GM12878 (cell line): ENCODE measurements around the gene IGF2BP2. TPM values are rescaled to one million over a fixed set of nuclear protein-coding genes. Genes with fewer than 3 reads are reported as not detected.

Experiments used
- ATAC-seq: fragments of 200-7000 bp; cut with Tn5 transposase; 3 replicates; pipeline ENCODE4 v1.9.1; 2020; ENCODE audit warnings: mild to moderate bottlenecking, moderate library complexity
- BruUV-seq: library from RNA; stranded (reverse); fragments of 400-500 nt; replicated peaks from 2 replicates; lab custom pipeline; 2021; lab: Mats Ljungman, UMichigan
- CTCF ChIA-PET: fragments of 300-600 bp; sonication (Branson Sonifier 250); formaldehyde crosslinking; extraction: SDS; loops from one replicate; lab custom pipeline; 2021; ENCODE audit warnings: inconsistent platforms; lab: Yijun Ruan, JAX
- POLR2A ChIA-PET: fragments of 350-600 bp; formaldehyde crosslinking; extraction: SDS; loops from one replicate; lab custom pipeline; 2021; ENCODE audit warnings: inconsistent platforms; lab: Charles Lee
- RAD21 ChIA-PET: fragments of 300-600 bp; sonication (Branson Sonifier 250); formaldehyde crosslinking; loops from one replicate; lab custom pipeline; 2023; ENCODE audit warnings: antibody characterized with exemption; ENCODE audit not compliant: unreplicated experiment; lab: Charles Lee
- SMC1A ChIA-PET: fragments of 300-600 bp; sonication (Branson Sonifier 250); formaldehyde crosslinking; loops from one replicate; lab custom pipeline; 2023; ENCODE audit not compliant: unreplicated experiment, uncharacterized antibody; lab: Charles Lee
- DNase-seq: peaks from one replicate; pipeline ENCODE4 v3.0.0-alpha.2; 2011; ENCODE audit warnings: low read depth, low spot score
- FAIRE-seq: peaks from 3 replicates; lab custom pipeline; 2011; peaks lifted over from hg19 to GRCh38; lab: Jason Lieb, UNC
- H2AFZ ChIP-seq: 2 replicates; pipeline ENCODE4 v1.6.0; 2011; ENCODE audit warnings: low read depth, low read length, control low read depth; ENCODE audit not compliant: control insufficient read depth
- H3K27ac ChIP-seq: 2 replicates; pipeline ENCODE4 v1.5.1; 2011; ENCODE audit warnings: control low read depth; ENCODE audit not compliant: control insufficient read depth, insufficient read depth
- H3K27me3 ChIP-seq, 2 experiments: replicated peaks in 1 of 2; 2 replicates each; pipeline versions ENCODE4 v1.6.0 to v1.6.1; 2011; ENCODE audit warnings: low read length in 1 of 2; ENCODE audit not compliant: control insufficient read depth in 2 of 2, insufficient read depth in 2 of 2
- H3K36me3 ChIP-seq, 2 experiments: 2 replicates each; pipeline ENCODE4 v1.5.1; 2011; ENCODE audit warnings: low read length in 1 of 2; ENCODE audit not compliant: control insufficient read depth in 2 of 2, insufficient read depth in 2 of 2
- H3K4me1 ChIP-seq: 2 replicates; pipeline ENCODE4 v1.6.1; 2011; ENCODE audit warnings: mild to moderate bottlenecking, low read length, moderate library complexity, mixed read lengths; ENCODE audit not compliant: control insufficient read depth, insufficient read depth
- H3K4me2 ChIP-seq: 2 replicates; pipeline ENCODE4 v1.6.0; 2011; ENCODE audit warnings: control low read depth; ENCODE audit not compliant: control insufficient read depth, insufficient read depth
- H3K4me3 ChIP-seq: fragments of 200-600 bp; sonication (generic); 2 replicates; pipeline ENCODE4 v1.5.1; 2016
- H3K79me2 ChIP-seq: 2 replicates; pipeline ENCODE4 v1.6.0; 2011; ENCODE audit warnings: low read length; ENCODE audit not compliant: control insufficient read depth, insufficient read depth
- H3K9ac ChIP-seq: 2 replicates; pipeline ENCODE4 v1.8.0; 2011; ENCODE audit warnings: low read length, control low read depth, mixed read lengths; ENCODE audit not compliant: control insufficient read depth, insufficient read depth
- H3K9me3 ChIP-seq: replicated peaks from 3 replicates; pipeline ENCODE4 v1.5.1; 2011; ENCODE audit warnings: mild to moderate bottlenecking, low read length; ENCODE audit not compliant: control insufficient read depth, insufficient read depth
- H4K20me1 ChIP-seq: 2 replicates; pipeline ENCODE4 v1.6.0; 2011; ENCODE audit not compliant: control insufficient read depth, insufficient read depth
- CEBPZ ChIP-seq: fragments of 150-350 bp; IDR thresholded peaks from 2 replicates; pipeline ENCODE4 v1.6.1; 2016; ENCODE audit warnings: low read depth, low read length
- GABPA ChIP-seq: IDR thresholded peaks from 2 replicates; pipeline ENCODE4 v1.6.1; 2014; ENCODE audit warnings: antibody characterized with exemption, low read depth, mild to moderate bottlenecking, inconsistent platforms
- SP1 ChIP-seq: IDR thresholded peaks from one replicate; pipeline ENCODE4 v1.6.1; 2011; ENCODE audit warnings: low read depth, low read length
- TARDBP ChIP-seq: IDR thresholded peaks from 2 replicates; pipeline ENCODE4 v1.6.1; 2016; ENCODE audit warnings: borderline replicate concordance
- ZNF687 ChIP-seq: fragments of 450-650 bp; IDR thresholded peaks from 2 replicates; pipeline ENCODE4 v1.6.1; 2017; ENCODE audit warnings: mild to moderate bottlenecking, moderate library complexity
- WGBS: methylation state at CpG from one replicate; pipeline ENCODE4 v1.1.6; 2016; ENCODE audit warnings: low lambda C conversion rate; ENCODE audit not compliant: insufficient replicate concordance, insufficient coverage; ENCODE audit errors: missing lambda C conversion rate; 5-methylcytosine and 5-hydroxymethylcytosine counted together
- in situ Hi-C: fragments of 300-500 bp; cut with MboI; formaldehyde crosslinking; loops from 9 replicates; pipeline ENCODE4 v1.14.3; 2018; ENCODE audit warnings: mixed read lengths
- intact Hi-C: fragments of 100-400 bp; cut with micrococcal nuclease; formaldehyde crosslinking; loops from one replicate; pipeline ENCODE4 v1.14.2; 2022; ENCODE audit not compliant: unreplicated experiment
- polyA plus RNA-seq, 11 experiments: library from polyadenylated mRNA; depleted of rRNA in 4 of 11; unstranded in 6 of 11; stranded (reverse) in 5 of 11; fragments of >200 nt; fragmentation: Nextera tagmentation in 4 of 11; fragmentation: Illumina TruSeq in 1 of 11; extraction: Ambion mirVana in 4 of 11; extraction: Trizol in 1 of 11; gene quantifications; 1 replicate in 1 of 11; 2 replicates in 10 of 11; pipeline versions ENCODE4 v1.2.1 to v1.2.3, GENCODE V29; 2011 to 2016; ENCODE audit warnings: inconsistent platforms in 2 of 11, missing spikeins in 2 of 11, low read depth in 1 of 11
- total RNA-seq, 4 experiments: library from RNA; depleted of rRNA in 3 of 4; stranded (reverse); fragments of >200 nt in 3 of 4; fragmentation: Illumina TruSeq in 1 of 4; extraction: Trizol in 1 of 4; gene quantifications; 2 replicates each; pipeline versions ENCODE4 v1.2.1 to v1.2.3, GENCODE V29; 2013 to 2021
- TF ChIP-seq, protein P1 (sequence below): IDR thresholded peaks from 2 replicates; pipeline ENCODE4 v1.6.1; 2012; ENCODE audit warnings: mild to moderate bottlenecking, low read depth, low read length
- TF ChIP-seq, protein P2 (sequence below): fragments of 450-650 bp; IDR thresholded peaks from 2 replicates; pipeline ENCODE4 v1.6.1; 2017; ENCODE audit warnings: antibody characterized with exemption, mild to moderate bottlenecking, moderate library complexity

Gene IGF2BP2
- total and polyA plus RNA-seq, 10 of the 15 experiments (the other 5 are each of a cell fraction or from before 2014, with no cell fraction given): 0.25 to 0.72 TPM; not detected in 8

DNA sequence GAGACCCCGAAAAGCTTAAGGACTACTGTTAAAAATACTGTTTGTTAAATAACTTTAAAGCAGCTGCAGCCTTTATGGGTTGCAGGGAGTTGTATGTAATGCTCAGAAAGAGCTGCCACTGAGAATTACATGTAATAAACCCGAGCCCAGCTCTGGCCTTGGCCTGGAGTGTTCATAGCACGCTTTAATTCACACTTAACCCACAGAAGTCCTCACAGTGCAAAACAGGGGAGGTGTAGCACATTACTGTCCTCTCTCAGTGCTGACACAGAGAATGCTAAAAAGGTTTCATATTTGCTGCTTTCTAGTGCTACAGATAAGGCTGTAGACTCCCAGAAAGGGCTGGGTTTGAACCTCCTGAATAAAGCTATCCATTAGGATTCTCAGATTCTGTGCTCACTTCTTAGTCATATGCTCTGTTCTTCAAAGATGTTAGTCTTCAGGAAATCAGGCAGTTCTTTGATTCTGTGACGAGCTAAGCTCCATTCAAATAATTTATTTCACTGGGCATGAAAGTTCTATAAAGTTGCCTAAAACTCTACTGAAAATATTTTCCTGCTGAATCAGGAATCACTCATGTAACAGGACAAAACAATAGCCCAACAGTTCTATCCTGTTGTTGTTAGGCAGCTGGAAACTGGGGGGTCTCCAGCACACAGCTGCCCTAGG is 130.7 kb downstream of the IGF2BP2 start (continued):
- TF ChIP-seq, protein P1, sequence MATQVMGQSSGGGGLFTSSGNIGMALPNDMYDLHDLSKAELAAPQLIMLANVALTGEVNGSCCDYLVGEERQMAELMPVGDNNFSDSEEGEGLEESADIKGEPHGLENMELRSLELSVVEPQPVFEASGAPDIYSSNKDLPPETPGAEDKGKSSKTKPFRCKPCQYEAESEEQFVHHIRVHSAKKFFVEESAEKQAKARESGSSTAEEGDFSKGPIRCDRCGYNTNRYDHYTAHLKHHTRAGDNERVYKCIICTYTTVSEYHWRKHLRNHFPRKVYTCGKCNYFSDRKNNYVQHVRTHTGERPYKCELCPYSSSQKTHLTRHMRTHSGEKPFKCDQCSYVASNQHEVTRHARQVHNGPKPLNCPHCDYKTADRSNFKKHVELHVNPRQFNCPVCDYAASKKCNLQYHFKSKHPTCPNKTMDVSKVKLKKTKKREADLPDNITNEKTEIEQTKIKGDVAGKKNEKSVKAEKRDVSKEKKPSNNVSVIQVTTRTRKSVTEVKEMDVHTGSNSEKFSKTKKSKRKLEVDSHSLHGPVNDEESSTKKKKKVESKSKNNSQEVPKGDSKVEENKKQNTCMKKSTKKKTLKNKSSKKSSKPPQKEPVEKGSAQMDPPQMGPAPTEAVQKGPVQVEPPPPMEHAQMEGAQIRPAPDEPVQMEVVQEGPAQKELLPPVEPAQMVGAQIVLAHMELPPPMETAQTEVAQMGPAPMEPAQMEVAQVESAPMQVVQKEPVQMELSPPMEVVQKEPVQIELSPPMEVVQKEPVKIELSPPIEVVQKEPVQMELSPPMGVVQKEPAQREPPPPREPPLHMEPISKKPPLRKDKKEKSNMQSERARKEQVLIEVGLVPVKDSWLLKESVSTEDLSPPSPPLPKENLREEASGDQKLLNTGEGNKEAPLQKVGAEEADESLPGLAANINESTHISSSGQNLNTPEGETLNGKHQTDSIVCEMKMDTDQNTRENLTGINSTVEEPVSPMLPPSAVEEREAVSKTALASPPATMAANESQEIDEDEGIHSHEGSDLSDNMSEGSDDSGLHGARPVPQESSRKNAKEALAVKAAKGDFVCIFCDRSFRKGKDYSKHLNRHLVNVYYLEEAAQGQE: no peak
- TF ChIP-seq SP1 (no peak), TARDBP (no peak), GABPA (no peak)

DNA sequence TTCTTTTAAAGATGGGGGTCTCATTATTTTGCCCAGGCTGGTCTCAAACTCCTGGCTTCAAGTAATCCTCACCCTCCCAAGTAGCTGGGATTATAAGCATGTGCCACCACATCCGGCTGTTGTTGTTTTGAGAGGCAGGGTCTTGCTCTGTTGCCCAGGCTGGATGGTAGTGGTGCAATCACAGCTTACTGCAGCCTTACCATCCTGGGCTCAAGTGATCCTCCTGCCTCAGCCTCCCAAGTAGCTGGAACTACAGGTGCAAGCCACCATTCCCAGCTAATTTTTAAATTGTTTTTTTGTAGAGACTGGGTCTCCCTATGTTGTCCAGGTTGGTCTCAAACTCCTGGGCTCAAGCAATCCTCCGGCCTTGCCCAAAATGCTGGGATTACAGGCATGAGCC is 133.2 kb downstream of the IGF2BP2 start:
- no peak overlapping the region for H3K4me2 ChIP-seq
- intact Hi-C loops (no loop called here), in situ Hi-C loops (no loop called here)
- no peaks in the 10 kb centered on the region for H4K20me1 ChIP-seq
- BruUV-seq: no TSS peak
- no peaks in the 10 kb centered on the region for H3K36me3 ChIP-seq
- H2AFZ ChIP-seq: no peak overlapping the region
- 67% methylated on average over 2 of the region's 2 CpGs for WGBS
- no peak overlapping the region for H3K27ac ChIP-seq
- H3K79me2 ChIP-seq: no peaks in the 10 kb centered on the region
- H3K4me1 ChIP-seq: no peaks in the 10 kb centered on the region
- RAD21 ChIA-PET: no interaction called here
- CTCF ChIA-PET: interaction anchor here (1.0 to 1.5 kb wide), 2 partner anchors 14 to 31 kb away, joined by 3 to 5 read pairs; no protein-coding TSS in a partner anchor
- peaks cover 0 to 5% of the 10 kb centered on the region in 2 experiments; a peak in 2 of 4 replicates for H3K27me3 ChIP-seq
- no peak for FAIRE-seq
- no peak for ATAC-seq
- DNase-seq: no peak
- SMC1A ChIA-PET: no interaction called here
- H3K4me3 ChIP-seq: no peak overlapping the region
- H3K9ac ChIP-seq: no peak overlapping the region
- H3K9me3 ChIP-seq: no peaks in the 10 kb centered on the region
- POLR2A ChIA-PET: no interaction called here
- TF ChIP-seq, protein P2, sequence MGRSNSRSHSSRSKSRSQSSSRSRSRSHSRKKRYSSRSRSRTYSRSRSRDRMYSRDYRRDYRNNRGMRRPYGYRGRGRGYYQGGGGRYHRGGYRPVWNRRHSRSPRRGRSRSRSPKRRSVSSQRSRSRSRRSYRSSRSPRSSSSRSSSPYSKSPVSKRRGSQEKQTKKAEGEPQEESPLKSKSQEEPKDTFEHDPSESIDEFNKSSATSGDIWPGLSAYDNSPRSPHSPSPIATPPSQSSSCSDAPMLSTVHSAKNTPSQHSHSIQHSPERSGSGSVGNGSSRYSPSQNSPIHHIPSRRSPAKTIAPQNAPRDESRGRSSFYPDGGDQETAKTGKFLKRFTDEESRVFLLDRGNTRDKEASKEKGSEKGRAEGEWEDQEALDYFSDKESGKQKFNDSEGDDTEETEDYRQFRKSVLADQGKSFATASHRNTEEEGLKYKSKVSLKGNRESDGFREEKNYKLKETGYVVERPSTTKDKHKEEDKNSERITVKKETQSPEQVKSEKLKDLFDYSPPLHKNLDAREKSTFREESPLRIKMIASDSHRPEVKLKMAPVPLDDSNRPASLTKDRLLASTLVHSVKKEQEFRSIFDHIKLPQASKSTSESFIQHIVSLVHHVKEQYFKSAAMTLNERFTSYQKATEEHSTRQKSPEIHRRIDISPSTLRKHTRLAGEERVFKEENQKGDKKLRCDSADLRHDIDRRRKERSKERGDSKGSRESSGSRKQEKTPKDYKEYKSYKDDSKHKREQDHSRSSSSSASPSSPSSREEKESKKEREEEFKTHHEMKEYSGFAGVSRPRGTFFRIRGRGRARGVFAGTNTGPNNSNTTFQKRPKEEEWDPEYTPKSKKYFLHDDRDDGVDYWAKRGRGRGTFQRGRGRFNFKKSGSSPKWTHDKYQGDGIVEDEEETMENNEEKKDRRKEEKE: no peak
- TF ChIP-seq CEBPZ (no peak), ZNF687 (no peak)
